MCF 10A (cell line): ENCODE results near the gene L3MBTL1. TPM values are rescaled to one million over a fixed set of nuclear protein-coding genes. Genes with fewer than 3 reads are reported as not detected.

Experiments used
- BruUV-seq: library from RNA; stranded (reverse); fragments of 400-500 nt; replicated peaks from 2 replicates; lab custom pipeline; 2021; lab: Mats Ljungman, UMichigan
- CTCF ChIA-PET: fragments of 300-600 bp; sonication (Branson Sonifier 250); formaldehyde crosslinking; extraction: SDS; loops from one replicate; lab custom pipeline; 2021; ENCODE audit warnings: antibody characterized with exemption, inconsistent platforms; lab: Yijun Ruan, JAX
- POLR2A ChIA-PET: fragments of 300-600, 350-650 bp; sonication (Branson Sonifier 250); formaldehyde crosslinking; extraction: SDS; loops from one replicate; lab custom pipeline; 2020; ENCODE audit warnings: antibody characterized with exemption, inconsistent platforms; lab: Yijun Ruan, JAX
- DNase-seq: peaks from one replicate; pipeline ENCODE4 v3.0.0-alpha.2; 2018; ENCODE audit not compliant: unreplicated experiment
- H3K27ac Mint-ChIP-seq: one replicate; pipeline ENCODE4 v1.8.0; 2022; ENCODE audit warnings: mild to moderate bottlenecking, low read depth, mixed read lengths; ENCODE audit not compliant: unreplicated experiment
- H3K27me3 Mint-ChIP-seq: one replicate; pipeline ENCODE4 v1.8.0; 2022; ENCODE audit warnings: mixed read lengths; ENCODE audit not compliant: insufficient read depth, unreplicated experiment
- H3K36me3 Mint-ChIP-seq: one replicate; pipeline ENCODE4 v1.8.0; 2022; ENCODE audit warnings: mild to moderate bottlenecking, moderate library complexity, mixed read lengths; ENCODE audit not compliant: insufficient read depth, unreplicated experiment
- H3K4me1 Mint-ChIP-seq: one replicate; pipeline ENCODE4 v1.8.0; 2022; ENCODE audit warnings: mixed read lengths; ENCODE audit not compliant: insufficient read depth, unreplicated experiment
- H3K4me3 Mint-ChIP-seq: one replicate; pipeline ENCODE4 v1.8.0; 2022; ENCODE audit warnings: mild to moderate bottlenecking, moderate library complexity, mixed read lengths; ENCODE audit not compliant: unreplicated experiment
- H3K9me3 Mint-ChIP-seq: one replicate; pipeline ENCODE4 v1.8.0; 2022; ENCODE audit warnings: mixed read lengths; ENCODE audit not compliant: unreplicated experiment
- intact Hi-C: fragments of 100-400 bp; cut with micrococcal nuclease; formaldehyde crosslinking; loops from 2 replicates; pipeline ENCODE4 v1.14.1; 2022
- total RNA-seq: library from RNA; stranded (reverse); gene quantifications from 2 replicates; pipeline ENCODE4 v1.2.3, GENCODE V29; 2022
- TF ChIP-seq, protein P1 (sequence below): fragments of 200-600 bp; IDR thresholded peaks from one replicate; pipeline ENCODE4 v1.8.0; 2022; ENCODE audit warnings: antibody characterized with exemption, mild to moderate bottlenecking; ENCODE audit not compliant: unreplicated experiment

L3MBTL1 gene
- total RNA-seq, 1 experiment from 2014 or later, result 10.5 TPM

DNA sequence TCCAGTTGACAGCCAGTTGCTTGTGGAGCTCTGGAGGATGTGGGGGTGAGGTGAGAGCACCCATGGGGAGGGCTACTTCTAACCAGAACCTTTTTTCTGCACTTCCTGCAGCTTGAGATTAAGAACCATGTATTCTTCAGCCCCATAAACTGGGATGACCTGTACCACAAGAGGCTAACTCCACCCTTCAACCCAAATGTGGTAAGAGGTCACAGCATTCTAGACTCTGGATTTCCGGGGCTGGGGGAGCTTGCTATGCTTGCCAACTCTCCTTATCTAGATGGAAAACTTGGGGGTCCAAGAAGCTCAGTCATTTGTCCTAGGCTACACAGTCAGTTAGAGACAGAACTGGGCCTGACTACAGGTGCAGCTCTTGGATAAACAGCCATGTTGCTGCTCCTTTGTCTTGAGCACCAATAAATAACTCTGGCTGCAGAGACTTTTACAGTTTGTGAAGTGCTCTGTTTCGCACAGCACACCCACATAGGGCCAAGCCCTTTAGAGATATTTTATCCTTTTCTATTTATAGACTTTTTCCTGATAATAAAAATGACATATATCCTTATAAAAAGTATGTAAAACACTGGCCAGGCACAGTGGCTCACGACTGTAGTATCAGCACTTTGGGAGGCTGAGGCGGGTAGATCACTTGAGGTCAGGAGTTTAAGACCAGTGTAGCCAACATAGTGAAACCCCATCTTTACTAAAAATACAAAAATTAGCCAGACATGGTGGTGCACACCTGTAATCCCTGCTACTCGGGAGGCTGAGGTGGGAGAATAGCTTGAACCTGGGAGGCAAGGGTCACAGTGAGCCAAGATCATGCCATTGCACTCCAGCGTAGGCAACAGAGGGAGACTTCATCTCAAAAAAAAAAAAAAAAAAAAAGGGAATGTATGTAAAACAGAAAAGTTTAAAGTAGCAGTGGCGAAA is 72.6 kb downstream of the L3MBTL1 start:
- ChIA-PET POLR2A (no interaction called here), CTCF (interaction anchor here (0.7 to 1.6 kb wide), 5 partner anchors 40 to 170 kb away, joined by 3 to 6 read pairs (median 4); no protein-coding TSS in a partner anchor)
- BruUV-seq, result no TSS peak

DNA sequence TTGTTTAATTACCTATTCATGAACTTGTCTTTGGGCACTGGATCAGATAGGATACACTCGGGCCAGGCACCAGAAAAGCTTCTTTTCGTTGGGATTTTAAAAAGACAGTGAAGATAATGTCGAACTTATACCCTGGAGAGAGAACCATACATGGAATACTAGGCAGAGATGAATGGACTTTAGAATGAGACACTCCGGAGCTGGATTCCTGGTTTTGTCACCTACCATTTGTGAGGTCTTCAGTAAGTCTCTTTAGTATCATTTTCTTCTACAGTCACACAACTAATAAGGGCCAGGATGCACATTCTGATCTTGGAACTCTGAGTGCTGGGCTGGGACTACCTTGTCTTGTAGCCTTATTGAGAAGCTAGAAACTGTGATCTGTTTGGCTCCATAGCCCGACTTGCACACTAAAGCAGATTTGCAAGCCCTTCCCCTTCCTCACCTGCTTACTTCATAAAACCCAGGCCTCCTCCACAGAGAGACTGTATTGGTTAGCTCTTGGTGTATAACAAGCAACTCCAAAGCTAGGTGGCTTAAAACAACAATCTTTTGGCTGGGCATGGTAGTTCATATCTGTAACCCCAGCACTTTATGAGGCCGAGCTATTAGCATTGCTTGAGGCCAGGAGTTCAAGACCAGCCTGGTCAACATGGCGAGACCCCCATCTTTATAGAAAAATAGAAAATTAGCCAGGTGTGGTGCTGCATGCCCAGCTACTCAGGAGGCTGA is 75.8 kb downstream of the L3MBTL1 start:
- H3K9me3 Mint-ChIP-seq, result no peaks in the 10 kb centered on the region
- H3K4me1 Mint-ChIP-seq, result peaks cover 10% of the 10 kb centered on the region
- no peak overlapping the region for H3K4me3 Mint-ChIP-seq
- no peaks in the 10 kb centered on the region for H3K36me3 Mint-ChIP-seq
- intact Hi-C loops, result no loop called here
- BruUV-seq, result no TSS peak
- H3K27me3 Mint-ChIP-seq, result no peaks in the 10 kb centered on the region
- DNase-seq, result no peak
- ChIA-PET CTCF (interaction anchor here (0.5 to 5.5 kb wide), 8 partner anchors 11 to 1965 kb away, joined by 3 to 52 read pairs (median 4); partner anchors contain the start of gene CHD6), POLR2A (interaction anchor here (0.8 to 1.1 kb wide), 2 partner anchors 13 to 562 kb away, joined by 3 to 4 read pairs; no protein-coding TSS in a partner anchor)
- H3K27ac Mint-ChIP-seq, result peak overlapping the region; percentile 40
- TF ChIP-seq, protein P1, sequence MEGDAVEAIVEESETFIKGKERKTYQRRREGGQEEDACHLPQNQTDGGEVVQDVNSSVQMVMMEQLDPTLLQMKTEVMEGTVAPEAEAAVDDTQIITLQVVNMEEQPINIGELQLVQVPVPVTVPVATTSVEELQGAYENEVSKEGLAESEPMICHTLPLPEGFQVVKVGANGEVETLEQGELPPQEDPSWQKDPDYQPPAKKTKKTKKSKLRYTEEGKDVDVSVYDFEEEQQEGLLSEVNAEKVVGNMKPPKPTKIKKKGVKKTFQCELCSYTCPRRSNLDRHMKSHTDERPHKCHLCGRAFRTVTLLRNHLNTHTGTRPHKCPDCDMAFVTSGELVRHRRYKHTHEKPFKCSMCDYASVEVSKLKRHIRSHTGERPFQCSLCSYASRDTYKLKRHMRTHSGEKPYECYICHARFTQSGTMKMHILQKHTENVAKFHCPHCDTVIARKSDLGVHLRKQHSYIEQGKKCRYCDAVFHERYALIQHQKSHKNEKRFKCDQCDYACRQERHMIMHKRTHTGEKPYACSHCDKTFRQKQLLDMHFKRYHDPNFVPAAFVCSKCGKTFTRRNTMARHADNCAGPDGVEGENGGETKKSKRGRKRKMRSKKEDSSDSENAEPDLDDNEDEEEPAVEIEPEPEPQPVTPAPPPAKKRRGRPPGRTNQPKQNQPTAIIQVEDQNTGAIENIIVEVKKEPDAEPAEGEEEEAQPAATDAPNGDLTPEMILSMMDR, result no peak

More for the DNA sequence above, 72.6 kb downstream of the L3MBTL1 start:
- Mint-ChIP-seq H3K4me3 (no peak overlapping the region), H3K4me1 (peaks cover 10% of the 10 kb centered on the region), H3K27ac (no peak overlapping the region), H3K36me3 (no peaks in the 10 kb centered on the region), H3K9me3 (no peaks in the 10 kb centered on the region), H3K27me3 (no peaks in the 10 kb centered on the region)
- DNase-seq, result no peak
- intact Hi-C loops, result no loop called here
- TF ChIP-seq, protein P1, result no peak

DNA sequence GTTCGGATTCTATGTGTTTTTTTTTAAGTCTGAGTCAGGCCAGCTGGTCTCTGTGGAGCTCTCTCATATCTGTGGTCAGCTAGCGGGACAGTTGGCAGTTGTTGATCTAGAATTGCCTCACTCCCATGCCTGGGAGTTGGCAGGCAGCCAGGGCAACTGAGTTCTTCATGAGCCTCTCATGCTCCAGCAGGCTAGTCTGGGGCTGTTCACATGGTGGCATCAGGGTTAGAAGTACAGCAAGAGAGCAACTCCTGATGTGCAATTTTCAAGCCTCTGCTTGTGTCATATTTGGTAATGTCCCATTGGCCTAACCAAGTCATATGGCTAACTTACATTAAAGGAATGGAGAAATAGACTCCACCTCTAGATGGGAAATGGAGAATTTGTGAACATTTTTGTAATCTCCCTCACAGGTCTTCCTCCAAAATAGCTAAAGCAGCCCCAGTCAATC is 76.5 kb downstream of the L3MBTL1 start:
- intact Hi-C loops, result no loop called here
- peak overlapping the region; percentile 40 for H3K27ac Mint-ChIP-seq
- POLR2A ChIA-PET, result interaction anchor here (0.6 to 1.1 kb wide), 2 partner anchors 14 to 33 kb away, joined by 3 to 4 read pairs; no protein-coding TSS in a partner anchor
- peaks cover 10% of the 10 kb centered on the region for H3K4me1 Mint-ChIP-seq
- no peaks in the 10 kb centered on the region for H3K36me3 Mint-ChIP-seq
- BruUV-seq, result no TSS peak
- CTCF ChIA-PET, result interaction anchor here (0.6 to 5.5 kb wide), 8 partner anchors 12 to 1966 kb away, joined by 3 to 52 read pairs (median 4); partner anchors contain the start of gene CHD6
- H3K4me3 Mint-ChIP-seq, result no peak overlapping the region
- H3K27me3 Mint-ChIP-seq, result no peaks in the 10 kb centered on the region
- DNase-seq, result peak; percentile 96
- H3K9me3 Mint-ChIP-seq, result no peaks in the 10 kb centered on the region
- TF ChIP-seq, protein P1, result no peak
